Stimulated activated CD8-positive, alpha-beta memory T cell treated with anti-CD3 and anti-CD28 coated beads, Interleukin-15, amount 100 ng/mL, for 1 hour (primary cell): Measurements from ENCODE around the gene ASB10.

Source experiments
- DNase-seq: peaks from one replicate; pipeline ENCODE4 v3.0.0-alpha.2; 2020; ENCODE audit warnings: low read depth

The ASB10 gene

DNA sequence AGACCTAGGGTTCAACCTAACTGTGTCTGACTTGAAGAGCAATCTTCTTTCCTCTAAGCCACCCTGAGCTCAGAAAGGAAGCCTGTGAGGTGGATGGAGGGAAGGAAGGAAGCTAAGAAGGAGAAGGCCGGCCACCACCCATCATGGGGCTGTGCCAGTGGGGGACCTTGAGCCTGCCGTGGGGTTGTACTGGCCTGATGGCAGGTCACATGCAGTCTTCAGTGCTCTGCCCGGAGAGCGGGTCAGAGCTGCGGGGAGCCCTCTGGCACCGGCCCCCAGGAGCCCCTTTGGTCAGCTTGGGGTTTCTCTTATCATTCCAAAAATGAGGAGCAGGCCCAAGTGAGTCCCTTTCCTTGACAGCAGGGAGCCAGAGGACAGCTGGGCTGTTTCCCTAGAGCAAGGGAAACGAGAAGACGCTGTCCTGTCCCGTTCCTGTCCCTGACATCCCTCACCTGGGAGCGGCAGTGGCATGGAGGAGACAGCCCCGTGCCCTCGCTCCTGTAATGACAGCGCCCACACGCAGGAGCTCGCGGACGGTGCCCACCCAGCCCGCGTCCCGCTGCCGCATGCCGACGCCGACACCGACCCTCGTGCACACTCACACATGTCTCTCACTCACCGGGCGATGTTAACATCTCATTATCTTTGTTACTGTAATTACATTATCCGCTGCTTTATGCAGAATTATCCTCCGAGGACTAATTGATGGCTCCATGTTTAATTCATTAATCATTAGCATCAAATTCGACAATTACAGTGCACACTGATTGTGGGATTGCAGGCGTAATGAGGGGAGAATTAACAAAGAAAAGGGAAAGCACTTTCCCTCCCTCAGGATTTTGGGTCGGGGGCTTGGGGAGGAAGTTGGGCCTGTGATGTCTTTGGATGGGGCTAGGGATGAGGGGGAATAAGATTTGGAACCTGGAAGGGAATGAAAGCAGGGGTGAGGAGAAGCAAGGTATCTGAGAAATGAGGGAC lies 50.9 kb downstream of the ASB10 start:
- no peak for DNase-seq

DNA sequence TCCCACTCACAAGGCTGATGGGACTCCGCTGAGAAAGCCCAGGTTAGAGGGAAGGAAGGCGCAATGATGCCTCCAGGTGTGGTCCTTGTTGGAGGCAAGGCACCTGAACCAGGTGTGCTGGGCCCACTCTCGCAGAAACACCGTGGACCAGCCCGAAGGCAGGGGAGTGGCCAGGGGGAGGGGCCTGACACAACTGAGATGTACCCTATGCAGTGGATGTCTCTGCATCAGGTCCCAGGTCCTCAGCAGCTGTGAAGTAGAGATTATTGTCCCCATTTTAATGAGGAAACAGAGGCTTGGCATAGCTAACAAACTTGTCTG lies 51.6 kb downstream of the ASB10 start:
- DNase-seq: no peak

GRCh38 chr7:151134743-151135524 lies 52.1 kb downstream of the ASB10 start:
- DNase-seq: no peak

DNA sequence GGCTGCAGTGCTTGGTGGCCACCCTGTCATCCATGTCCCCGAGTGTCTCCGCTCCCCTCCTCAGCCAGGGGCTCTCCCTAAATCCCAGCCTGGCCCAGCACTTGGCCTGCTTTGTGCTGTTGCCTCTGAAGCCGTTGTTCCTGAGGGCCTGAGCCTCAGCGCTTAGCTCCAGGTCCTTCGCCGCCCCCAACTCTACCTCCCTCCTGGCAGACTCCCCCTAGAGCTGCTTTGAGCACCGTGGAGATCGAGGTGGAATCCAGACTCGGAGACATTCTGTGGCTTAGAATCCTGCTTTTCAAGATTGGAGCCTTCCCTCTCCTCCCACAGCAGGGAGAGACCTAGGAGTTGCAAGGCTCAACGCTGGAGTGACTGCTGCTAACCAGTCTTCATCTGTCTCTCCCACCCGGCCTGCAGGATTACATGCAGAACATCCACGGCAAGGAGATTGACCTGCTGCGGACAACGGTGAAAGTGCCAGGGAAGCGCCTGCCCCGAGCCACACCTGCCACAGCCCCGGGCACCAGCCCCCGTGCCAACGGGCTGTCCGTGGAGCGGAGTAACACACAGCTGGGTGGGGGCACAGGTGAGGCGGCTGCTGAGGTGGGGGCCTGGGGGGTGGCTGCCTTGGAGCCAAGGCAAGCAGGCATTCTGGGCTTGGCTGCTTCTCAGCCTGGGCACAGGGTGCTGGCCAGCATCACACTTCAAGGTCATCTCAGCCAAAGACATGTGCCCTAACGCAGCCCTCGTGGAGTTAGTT lies 52.9 kb downstream of the ASB10 start:
- DNase-seq: no peak

DNA sequence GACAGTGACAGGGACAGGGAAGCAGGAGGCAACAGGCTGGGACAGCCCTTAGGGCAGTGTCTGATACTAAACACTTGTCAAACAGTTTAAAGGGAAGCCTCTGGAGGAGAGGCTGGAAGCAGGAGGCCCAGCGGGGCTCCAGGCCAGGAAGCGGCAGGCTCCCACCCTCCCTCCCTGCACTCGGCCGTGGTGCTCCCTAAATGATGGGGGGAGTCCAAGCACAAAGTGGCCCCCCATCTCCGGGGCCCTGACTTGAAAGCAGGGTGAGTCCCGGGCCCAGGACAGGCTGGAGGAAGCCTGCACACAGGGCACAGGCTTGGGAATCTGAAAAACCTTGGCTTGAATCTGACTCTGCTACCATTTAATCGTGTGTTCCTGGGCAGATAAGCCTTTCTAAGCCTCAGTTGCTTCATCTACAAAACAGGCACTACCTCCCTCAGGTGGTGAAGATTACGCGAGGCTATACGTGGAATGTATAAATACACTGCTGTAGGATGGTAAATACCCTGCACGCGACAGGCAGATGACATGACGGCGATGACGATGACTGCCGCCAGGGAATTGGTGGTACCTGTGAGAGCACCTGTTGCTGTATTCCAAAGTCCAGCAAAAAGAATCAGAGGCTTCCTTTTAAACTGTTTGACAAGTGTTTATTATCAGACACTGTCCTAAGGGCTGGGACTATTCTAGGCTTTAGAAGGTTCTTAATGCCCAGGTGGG lies 53.6 kb downstream of the ASB10 start:
- DNase-seq: no peak

DNA sequence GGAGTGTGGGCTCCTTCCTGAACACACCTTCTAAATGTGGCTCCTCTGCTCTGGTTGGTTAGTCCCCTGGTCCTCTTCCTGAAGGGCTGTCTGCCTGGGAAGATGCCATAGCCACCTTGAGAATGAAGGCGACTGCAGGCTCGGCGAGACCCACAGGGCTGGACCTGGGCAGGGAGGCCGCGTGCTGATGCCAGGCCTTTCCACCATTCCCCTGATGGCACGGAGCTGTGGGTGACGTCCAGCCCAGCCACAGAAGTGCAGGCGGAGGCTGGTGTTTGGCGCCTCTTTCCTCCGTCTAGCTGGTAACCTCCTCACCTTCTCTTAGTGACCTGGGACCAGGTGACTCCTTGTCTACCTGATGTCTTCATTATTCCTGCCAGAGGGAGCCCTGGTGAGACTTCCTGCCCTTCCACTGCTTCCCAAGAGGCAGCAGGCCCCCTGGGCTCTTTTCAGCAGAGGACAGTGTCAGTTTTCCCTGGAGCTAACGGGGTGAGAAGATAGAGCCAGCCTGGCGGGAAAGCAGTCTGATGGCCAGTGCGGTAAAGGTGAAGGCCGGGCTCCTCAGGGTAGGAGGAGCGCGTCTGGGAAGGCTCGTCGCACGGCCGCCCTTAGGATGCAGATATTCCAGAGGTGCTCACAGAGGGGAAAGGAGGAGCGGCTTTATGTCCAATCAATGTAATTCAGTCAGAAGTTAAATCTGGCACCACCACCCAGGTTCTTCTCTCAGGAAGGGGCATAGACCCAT lies 54.4 kb downstream of the ASB10 start:
- no peak for DNase-seq

GRCh38 chr7:151131592-151132293 lies 55.3 kb downstream of the ASB10 start:
- DNase-seq: no peak

GRCh38 chr7:151131224-151131591 lies 55.8 kb downstream of the ASB10 start:
- DNase-seq: no peak

GRCh38 chr7:151130741-151131157 lies 56.3 kb downstream of the ASB10 start:
- DNase-seq: no peak

GRCh38 chr7:151129960-151130591 lies 57.0 kb downstream of the ASB10 start:
- no peak for DNase-seq

GRCh38 chr7:151129117-151129959 lies 57.7 kb downstream of the ASB10 start:
- DNase-seq: no peak

- DNase-seq: no peak
These were observed 58.3 kb downstream of the ASB10 start for GRCh38 chr7:151128716-151129115.

- DNase-seq: no peak
These were observed 58.9 kb downstream of the ASB10 start for GRCh38 chr7:151128144-151128543.

- DNase-seq: no peak
These were observed 60.4 kb downstream of the ASB10 start for GRCh38 chr7:151126491-151127137.

- DNase-seq: no peak
These were observed 61.1 kb downstream of the ASB10 start for GRCh38 chr7:151125846-151126481.
